GM19351 (cell line): Measurements from ENCODE around the gene RAET1G.
"Not testable (repeated sequence)": the region's sequence is repeated elsewhere in the genome, so short reads cannot be mapped to it uniquely, and the experiment has no call there.

Experiments used
- ATAC-seq: cut with Tn5 transposase; IDR thresholded peaks from one replicate; pipeline ENCODE4 v1.9.1; 2021; ENCODE audit warnings: mild to moderate bottlenecking, moderate library complexity; ENCODE audit not compliant: unreplicated experiment

RAET1G gene, protein sequence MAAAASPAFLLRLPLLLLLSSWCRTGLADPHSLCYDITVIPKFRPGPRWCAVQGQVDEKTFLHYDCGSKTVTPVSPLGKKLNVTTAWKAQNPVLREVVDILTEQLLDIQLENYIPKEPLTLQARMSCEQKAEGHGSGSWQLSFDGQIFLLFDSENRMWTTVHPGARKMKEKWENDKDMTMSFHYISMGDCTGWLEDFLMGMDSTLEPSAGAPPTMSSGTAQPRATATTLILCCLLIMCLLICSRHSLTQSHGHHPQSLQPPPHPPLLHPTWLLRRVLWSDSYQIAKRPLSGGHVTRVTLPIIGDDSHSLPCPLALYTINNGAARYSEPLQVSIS

DNA sequence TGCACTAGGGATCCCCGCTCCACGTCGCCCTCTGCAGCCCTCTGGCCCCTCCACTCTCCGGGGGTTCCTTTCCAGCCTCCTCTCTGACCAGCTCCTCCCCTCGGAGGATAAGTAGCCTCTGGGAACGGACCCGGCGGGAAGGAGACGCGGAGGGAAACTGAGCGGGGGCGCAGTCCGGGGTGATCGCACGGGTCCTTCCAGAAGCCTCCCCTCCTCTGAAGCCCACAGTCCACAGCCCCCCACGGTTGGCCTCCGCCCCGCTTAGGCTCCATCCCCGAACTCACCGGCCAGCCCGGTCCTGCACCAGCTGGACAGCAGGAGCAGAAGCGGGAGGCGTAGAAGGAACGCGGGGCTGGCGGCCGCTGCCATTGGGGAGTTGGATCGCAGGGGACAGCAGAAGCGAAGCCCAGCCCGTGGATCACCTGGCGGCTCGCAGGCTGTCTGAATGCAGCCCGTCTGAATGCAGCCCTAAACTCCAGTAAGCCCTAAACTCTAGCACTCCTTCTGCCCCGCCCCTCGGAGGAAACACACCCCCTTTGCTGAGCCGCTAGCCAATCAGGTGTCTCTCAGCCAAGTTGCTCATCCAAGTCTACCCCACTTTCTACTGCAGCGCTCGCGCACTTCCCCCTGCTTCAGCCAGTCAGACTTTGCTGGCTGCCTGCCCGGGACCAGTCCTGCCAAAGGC, at the start of gene RAET1G:
TSS of gene RAET1G (minus strand) at position 480 of the 685 bp plus-strand sequence. CDS start at position 369, 111 bp downstream.
- ATAC-seq = no peak

DNA sequence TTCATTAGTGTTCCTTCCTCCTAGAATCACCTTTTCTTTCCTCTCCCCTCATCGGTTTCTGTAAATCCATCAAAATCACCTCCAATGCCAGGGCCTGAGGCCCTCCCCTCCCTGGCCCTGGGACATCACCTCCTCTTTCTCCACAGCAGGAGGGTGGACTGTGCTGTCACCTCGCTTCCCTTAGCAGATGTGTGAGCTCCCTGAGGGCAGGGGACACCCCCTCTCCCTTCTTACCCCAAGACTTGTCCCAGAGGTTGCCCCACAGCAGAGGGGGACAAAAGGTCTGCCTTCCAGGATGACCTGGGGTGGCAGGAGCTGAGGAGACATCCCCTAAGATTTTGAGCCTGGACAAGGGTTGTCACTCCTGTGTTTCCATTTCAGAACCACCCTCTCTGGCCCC, 46.7 kb upstream of the RAET1G start:
- no peak for ATAC-seq

- not testable (repeated sequence) for ATAC-seq
Measured at GRCh38 chr6:149968909-149969308, 46.0 kb upstream of the RAET1G start.

DNA sequence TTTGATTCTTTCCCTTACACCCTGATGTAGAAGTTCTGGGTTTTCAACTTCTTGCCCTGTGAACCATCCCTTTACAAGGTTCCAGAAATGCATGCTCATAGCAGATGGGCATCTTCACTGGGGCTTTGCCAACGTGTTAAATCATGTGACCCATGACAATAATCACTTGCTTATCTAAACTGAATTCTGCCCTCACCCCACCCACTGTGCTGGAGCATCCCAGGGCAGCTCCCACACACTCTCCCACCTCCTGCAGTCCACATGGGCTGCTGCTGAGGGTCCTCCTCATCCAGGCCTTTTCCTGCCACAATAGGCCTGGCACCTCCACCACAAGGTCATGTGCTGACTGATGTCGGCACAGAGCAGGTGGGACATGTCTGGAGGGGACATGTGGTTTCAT, 45.1 kb upstream of the RAET1G start:
- not testable (repeated sequence) for ATAC-seq

DNA sequence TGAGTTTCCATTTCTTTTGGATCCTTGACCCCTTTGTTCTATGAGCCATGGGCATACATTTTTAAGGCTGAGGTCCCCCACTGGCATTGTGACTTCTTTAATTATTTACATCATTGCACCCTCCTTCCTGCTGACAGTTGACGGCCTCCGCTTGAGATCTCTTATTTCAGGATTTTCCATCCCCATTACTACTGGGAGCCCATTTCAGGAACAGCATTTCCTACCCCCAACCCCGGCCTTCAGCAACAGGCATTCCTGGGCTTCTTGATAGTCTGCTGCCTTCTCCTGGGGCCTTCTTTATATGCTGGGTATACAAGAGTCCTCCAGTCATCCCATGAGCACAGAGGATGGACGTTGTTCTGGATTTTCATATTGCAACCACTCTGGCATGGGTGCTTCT, 44.7 kb upstream of the RAET1G start:
- no peak for ATAC-seq

- ATAC-seq = not testable (repeated sequence)
Measured at GRCh38 chr6:149966319-149966718, 43.4 kb upstream of the RAET1G start.

- no peak for ATAC-seq
Measured at GRCh38 chr6:149965194-149966020, 42.5 kb upstream of the RAET1G start.

- ATAC-seq = no peak
Measured at GRCh38 chr6:149964308-149965193, 41.6 kb upstream of the RAET1G start.

DNA sequence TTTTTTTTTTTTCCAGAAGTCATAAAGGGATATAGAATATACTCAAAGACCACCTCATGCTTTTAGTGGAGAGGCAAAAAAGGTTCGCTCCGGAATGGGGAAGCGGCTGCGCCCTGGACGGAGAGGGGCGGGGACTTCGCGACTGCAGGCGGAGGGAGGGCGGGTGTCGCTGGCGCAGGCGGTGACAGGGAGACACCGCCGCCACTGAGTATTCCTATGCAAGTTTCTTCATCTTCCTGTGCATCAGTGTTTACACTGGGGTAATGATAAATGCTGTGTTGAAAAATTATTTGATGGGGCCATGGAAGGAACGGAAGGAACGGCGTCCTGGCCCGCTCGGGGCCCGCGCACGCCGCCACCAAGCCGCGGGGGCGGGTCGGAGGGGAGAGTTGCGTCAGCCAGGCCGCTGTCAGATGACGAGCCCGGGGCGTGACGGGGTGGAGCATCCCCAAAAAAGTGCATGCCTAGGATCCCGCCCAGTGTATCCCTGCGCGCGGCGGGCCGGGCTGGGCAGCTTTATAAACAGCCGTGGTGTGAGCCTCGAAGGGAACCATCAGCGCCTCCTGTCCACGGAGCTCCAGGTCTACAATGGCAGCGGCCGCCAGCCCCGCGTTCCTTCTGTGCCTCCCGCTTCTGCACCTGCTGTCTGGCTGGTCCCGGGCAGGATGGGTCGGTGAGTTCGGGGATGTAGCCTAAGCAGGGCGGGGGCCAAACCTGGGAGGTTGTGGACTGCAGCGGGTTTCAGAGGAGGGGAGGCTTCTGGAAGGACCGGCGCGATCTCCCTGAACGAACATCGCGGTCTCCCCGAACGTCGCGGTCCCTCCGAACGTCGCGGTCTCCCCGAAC, 40.8 kb upstream of the RAET1G start, which contains the start of gene ULBP1:
TSS of gene ULBP1 (plus strand) at position 482 of the 846 bp plus-strand sequence. CDS start at position 589, 107 bp downstream.
- peak; percentile 65 for ATAC-seq

DNA sequence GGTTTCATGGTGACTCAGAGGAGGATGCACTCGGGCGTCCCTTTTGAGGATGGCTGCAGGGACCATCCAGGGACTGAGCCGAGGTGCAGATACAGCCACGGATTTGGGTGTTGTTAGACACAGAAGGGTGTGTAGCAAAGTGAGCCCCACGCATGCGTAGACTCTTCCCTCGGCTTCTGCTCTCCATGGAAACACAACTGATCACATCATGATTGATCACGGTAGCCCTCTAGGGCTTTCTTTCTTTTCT, 40.2 kb upstream of the RAET1G start:
- peak; percentile 28 for ATAC-seq

DNA sequence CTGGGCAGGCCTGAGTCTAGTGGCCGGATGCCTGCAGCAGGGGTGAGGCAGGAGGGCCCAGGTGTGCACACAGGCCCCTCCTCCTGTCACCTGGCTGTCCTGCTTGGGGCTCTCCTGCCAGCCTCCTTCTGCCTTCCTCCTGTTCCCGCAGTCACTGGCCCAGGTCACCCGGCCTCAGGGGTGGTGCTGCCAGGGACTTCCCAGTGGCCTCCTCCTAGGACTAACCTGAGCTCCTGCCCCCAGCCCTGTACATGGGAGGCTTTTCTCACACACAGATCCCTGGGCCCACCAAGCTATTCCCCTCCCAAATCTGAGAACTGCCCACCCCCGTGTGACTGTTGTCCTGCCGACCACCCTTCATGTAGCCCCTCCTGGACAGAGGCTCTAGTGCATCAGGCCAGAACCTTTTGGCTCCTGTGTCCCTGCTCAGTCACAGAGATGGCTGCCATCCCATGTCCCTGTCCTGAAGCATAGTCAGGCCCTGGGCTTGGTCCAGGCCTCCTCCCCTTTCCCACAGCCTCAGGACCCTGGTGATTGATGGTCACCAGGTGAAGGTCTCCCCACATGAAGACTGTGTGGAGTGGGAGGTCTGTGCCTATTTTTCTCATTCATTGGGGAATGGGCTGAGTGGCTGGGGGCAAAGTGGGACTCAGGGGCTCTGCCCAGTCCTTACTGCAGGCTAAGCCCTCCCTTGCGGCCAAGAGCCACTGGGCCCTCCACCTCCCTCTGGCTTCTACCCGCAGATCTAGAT, 39.7 kb upstream of the RAET1G start:
- ATAC-seq = no peak

GRCh38 chr6:149961728-149962425, 39.0 kb upstream of the RAET1G start:
- no peak for ATAC-seq

- no peak for ATAC-seq
Measured at GRCh38 chr6:149960488-149960887, 37.6 kb upstream of the RAET1G start.

DNA sequence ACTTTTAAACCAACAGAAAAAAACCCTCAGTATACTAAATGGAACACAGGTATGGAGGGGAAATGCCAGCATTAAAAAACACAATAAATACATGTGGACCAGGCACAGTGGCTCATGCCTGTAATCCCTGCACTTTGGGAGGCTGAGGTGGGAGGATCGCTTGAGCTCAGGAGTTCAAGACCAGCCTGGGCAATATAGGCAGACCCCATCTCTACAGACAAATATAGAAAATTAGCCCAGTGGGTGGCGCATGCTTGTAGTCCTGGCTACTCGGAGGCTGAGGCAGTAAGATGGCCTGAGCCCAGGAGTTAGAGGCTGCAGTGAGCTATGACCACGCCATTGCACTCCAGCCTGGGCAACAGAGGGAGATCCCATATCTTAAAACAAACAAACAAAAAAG, 36.9 kb upstream of the RAET1G start:
- not testable (repeated sequence) for ATAC-seq

DNA sequence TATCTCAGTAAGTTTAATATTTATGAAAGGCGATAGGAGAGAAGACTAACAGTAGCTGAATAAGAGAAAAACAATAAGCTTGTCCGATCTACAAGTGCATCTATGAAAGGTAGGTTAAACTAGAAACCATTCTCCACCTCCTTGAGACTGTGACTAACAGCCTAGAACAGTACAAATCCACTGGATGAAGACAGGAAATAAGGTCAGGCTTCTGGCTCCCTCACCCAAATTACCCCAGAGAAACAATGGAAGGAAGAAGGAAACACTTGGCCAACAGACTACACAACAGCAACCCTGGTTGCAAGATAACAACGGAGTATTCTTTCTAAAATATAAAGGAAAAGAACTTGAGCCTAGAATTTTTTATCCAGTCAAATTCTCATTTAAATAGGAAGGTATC, 35.2 kb upstream of the RAET1G start:
- not testable (repeated sequence) for ATAC-seq

DNA sequence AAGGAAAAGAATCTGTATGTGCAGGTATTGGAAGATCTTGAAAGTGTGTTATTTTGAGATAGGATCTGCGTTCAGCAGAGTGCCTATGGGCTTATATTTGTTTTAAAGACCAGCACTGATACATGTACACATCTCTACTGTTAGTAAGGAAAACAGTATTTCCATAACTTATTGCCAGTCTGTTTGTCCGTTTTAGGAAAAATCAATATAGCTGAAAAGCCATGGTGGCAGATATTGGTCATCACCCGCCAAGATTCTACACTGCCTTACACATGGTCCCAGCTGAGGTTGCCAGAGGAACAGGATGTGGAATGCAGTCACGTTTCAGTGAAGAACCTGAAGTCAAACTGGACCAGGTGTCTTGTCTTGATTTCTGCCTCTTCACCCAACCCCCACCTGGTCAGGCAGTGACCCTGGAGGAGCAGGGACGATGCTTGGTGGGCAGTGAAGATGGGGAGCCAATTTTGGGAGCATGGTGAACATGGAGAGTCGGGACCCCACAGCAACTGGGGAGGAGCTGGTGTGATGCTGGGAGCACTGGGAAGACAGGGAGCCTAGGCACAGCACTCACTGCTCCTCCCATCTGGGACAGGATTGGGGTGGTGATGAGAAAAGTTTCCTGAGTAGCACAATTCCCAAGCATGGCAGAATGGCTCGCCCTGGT, 32.9 kb upstream of the RAET1G start:
- not testable (repeated sequence) for ATAC-seq

DNA sequence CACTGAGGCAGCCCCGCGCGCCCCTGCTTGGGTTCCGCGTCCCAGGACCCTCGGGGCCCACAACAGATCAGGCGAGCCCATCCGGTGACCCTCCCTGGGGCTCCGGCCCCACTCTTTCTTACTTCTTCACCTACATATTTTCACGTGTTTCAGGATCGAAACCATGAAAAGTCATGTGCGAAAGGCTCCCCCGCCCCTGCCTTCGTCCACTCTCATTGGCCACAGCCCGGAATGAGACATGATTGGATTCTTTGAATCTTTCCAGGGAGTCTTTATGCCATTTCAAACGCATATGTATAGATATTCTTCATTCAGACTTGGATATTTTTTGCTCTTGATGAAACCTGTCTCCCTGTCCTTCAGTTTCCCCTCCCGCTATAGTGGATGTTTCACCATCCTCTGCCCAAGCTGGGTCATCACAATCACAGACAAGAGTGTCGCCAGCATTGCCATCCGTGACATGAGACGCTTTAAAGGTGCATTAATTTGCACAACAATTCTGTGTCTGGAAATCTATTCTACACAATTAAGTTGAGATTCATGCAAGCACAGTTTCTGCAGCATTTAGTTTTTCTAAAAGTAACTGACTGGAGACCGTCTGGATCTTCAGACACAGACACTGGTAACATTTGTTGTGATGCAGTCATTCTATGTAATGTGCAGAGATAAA, 32.2 kb upstream of the RAET1G start:
- ATAC-seq = not testable (repeated sequence)
